K562 (cell line): ENCODE data around the gene PDCD7.

Experiments
- FOXP4 ChIP-seq: sonication (generic); formaldehyde crosslinking; IDR thresholded peaks from 2 replicates; pipeline ENCODE4 v1.8.0; 2022; ENCODE audit warnings: mild to moderate bottlenecking, missing genetic modification reagents, borderline replicate concordance
- RFX1 ChIP-seq: fragments of 450-650 bp; IDR thresholded peaks from 2 replicates; pipeline ENCODE4 v1.6.1; 2016; ENCODE audit warnings: mild to moderate bottlenecking, moderate library complexity
- TCF15 ChIP-seq: fragments of 250-450 bp; sonication (Bioruptor Pico); IDR thresholded peaks from 2 replicates; pipeline ENCODE4 v1.8.0; 2022; ENCODE audit warnings: moderate library complexity, mild to moderate bottlenecking, inconsistent platforms
- TF ChIP-seq, protein P1 (sequence below), 3 experiments: IDR thresholded peaks in 2 of 3; conservative IDR thresholded peaks in 1 of 3; 2 replicates each; pipeline ENCODE4 v1.5.1; 2011 to 2012; ENCODE audit warnings: low read length in 3 of 3, mild to moderate bottlenecking in 3 of 3, control low read depth in 2 of 3, improper control_type of control experiment in 1 of 3, inconsistent platforms in 1 of 3, low read depth in 1 of 3, mixed read lengths in 1 of 3, moderate library complexity in 1 of 3; ENCODE audit not compliant: insufficient read depth in 2 of 3

DNA sequence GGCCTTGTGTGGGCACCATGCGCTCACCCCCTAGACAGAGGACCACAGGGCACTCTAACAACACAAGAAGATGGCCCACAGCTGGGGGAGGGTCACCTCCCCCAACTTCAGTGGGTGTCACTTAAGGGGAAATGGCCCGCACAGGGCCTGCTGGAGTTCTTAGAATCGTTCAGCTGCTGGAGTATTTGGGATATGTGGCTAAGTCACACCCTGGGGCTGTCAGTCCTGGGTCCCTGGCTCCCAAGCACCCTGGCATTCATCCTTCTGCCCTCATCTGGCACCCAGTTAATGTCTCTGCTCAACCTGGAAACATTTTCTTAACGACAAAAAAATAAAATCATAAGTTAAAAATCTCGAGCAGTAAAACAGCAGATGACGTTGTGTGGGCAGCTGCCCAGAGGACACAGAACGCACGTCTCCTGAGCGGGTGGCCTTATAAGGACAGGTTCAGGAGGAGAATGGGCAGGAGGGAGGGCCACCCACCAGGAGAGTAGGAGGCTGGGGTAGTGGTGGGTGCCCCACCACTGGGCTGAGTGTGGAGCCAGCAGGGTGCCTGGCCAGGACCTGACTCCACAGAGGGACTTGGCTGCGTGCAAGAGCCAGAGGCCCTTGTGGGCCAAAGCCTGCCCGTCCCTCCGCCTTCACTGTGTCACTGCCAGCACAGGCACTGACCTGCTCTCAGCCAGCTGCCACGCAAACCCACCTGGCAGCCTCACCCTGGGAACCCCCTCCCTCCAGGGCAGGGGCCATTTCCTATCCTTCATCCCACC, 45.5 kb downstream of the PDCD7 start:
- TF ChIP-seq RFX1: no peak
- TF ChIP-seq, protein P1, sequence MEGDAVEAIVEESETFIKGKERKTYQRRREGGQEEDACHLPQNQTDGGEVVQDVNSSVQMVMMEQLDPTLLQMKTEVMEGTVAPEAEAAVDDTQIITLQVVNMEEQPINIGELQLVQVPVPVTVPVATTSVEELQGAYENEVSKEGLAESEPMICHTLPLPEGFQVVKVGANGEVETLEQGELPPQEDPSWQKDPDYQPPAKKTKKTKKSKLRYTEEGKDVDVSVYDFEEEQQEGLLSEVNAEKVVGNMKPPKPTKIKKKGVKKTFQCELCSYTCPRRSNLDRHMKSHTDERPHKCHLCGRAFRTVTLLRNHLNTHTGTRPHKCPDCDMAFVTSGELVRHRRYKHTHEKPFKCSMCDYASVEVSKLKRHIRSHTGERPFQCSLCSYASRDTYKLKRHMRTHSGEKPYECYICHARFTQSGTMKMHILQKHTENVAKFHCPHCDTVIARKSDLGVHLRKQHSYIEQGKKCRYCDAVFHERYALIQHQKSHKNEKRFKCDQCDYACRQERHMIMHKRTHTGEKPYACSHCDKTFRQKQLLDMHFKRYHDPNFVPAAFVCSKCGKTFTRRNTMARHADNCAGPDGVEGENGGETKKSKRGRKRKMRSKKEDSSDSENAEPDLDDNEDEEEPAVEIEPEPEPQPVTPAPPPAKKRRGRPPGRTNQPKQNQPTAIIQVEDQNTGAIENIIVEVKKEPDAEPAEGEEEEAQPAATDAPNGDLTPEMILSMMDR (IDR thresholded peaks at IDR 0.05 in 2 of 3, conservative IDR thresholded peaks at IDR 0.05 in 1 of 3; ENCODE audit: insufficient read depth in 2 of 3, low read depth in 1 of 3, low read length in 3 of 3): no peak
- TF ChIP-seq FOXP4 (CRISPR knock-in tag): no peak
- TF ChIP-seq TCF15 (CRISPR knock-in tag): no peak
